Karpas-422 (cell line): ENCODE measurements around the gene RASD2. TPM values are rescaled to one million over a fixed set of nuclear protein-coding genes. Genes with fewer than 3 reads are reported as not detected.

Experiments used
- DNase-seq: peaks from one replicate; pipeline ENCODE4 v3.0.0-alpha.2; 2015
- H2AFZ ChIP-seq: fragments of 200-600 bp; sonication (generic); 2 replicates; pipeline ENCODE4 v1.6.1; 2014; ENCODE audit warnings: antibody characterized with exemption, low read length, mixed read lengths
- H3K27ac ChIP-seq: fragments of 200-600 bp; sonication (generic); 2 replicates; pipeline ENCODE4 v1.5.1; 2014; ENCODE audit warnings: mild to moderate bottlenecking, low read length, moderate library complexity
- H3K27me3 ChIP-seq: fragments of 200-600 bp; sonication (generic); 2 replicates; pipeline ENCODE4 v1.6.1; 2014; ENCODE audit warnings: low read length, mixed read lengths
- H3K36me3 ChIP-seq: fragments of 200-600 bp; sonication (generic); 2 replicates; pipeline ENCODE4 v1.6.1; 2014; ENCODE audit warnings: low read length, mixed read lengths; ENCODE audit not compliant: insufficient read depth
- H3K4me1 ChIP-seq: fragments of 200-600 bp; sonication (generic); 2 replicates; pipeline ENCODE4 v1.6.1; 2014; ENCODE audit warnings: mild to moderate bottlenecking, low read length, mixed read lengths
- H3K4me2 ChIP-seq: fragments of 200-600 bp; sonication (generic); 2 replicates; pipeline ENCODE4 v1.6.1; 2014; ENCODE audit warnings: low read length, low read depth, mild to moderate bottlenecking; ENCODE audit not compliant: poor library complexity, severe bottlenecking
- H3K4me3 ChIP-seq: fragments of 200-600 bp; sonication (generic); 2 replicates; pipeline ENCODE4 v1.5.1; 2014; ENCODE audit warnings: mild to moderate bottlenecking, antibody characterized with exemption, low read length, mixed read lengths
- H3K79me2 ChIP-seq: fragments of 200-600 bp; sonication (generic); 2 replicates; pipeline ENCODE4 v1.6.1; 2014; ENCODE audit warnings: mild to moderate bottlenecking, low read length, mixed read lengths
- H3K9ac ChIP-seq: fragments of 200-600 bp; sonication (generic); 2 replicates; pipeline ENCODE4 v1.6.0; 2014; ENCODE audit warnings: low read length
- H3K9me2 ChIP-seq: fragments of 200-600 bp; sonication (generic), shearing (Covaris generic); replicated peaks from 2 replicates; pipeline ENCODE4 v1.6.0; 2014; ENCODE audit warnings: mild to moderate bottlenecking, low read length, moderate library complexity; ENCODE audit not compliant: insufficient read depth
- H3K9me3 ChIP-seq: fragments of 300-700, 200-600 bp; sonication (generic); 2 replicates; pipeline ENCODE4 v1.6.1; 2014; ENCODE audit warnings: low read length, mixed read lengths
- H4K20me1 ChIP-seq: fragments of 200-600 bp; sonication (generic); 2 replicates; pipeline ENCODE4 v1.6.1; 2014; ENCODE audit warnings: mild to moderate bottlenecking, antibody characterized with exemption, low read length, low read depth; ENCODE audit not compliant: insufficient read depth
- total RNA-seq: library from RNA; depleted of rRNA; stranded (reverse); fragments of >200 nt; shearing (Covaris generic); gene quantifications from 2 replicates; pipeline ENCODE4 v1.2.3, GENCODE V29; 2014; ENCODE audit warnings: low replicate concordance

Gene RASD2
- total RNA-seq, 1 experiment from 2014 or later = not detected

DNA sequence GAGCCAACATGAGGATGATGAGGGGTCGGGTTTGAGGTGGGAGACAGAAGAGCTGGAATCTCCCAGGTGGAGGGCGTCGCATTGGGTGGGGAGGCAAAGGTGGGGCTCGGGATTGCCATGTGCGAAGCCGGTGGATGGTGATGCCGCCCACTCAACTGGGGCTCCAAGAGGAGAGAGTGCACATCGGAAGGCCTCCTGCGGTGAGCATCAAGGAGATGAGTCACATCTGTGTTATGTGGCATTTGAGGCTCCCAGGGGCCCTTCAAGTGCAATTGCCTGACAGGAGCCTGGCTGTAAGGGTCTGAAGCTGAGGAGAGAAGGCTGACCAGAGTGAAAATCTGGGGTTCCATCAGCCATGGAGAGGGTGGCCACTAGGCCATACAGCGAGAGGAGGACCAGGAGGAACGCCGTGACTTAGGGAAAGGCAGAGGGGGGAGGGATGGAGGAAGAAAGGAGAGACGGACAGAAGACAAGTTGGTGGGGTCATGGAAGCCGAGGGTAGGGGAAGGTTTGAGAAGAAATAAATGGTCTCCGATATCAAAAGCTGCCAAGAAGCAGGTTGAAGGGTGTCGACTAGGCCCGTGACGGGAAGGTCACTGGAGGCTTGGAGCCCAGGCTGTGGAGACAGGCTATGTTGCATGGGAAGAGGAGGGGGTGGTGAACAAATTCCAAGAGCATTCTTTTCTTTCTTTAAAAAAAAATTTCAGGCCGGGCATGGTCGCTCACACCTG lies 21.3 kb downstream of the RASD2 start:
- Histone ChIP-seq H4K20me1 (no peaks in the 10 kb centered on the region), H3K4me2 (no peak overlapping the region), H3K27me3 (no peaks in the 10 kb centered on the region), H3K4me1 (no peaks in the 10 kb centered on the region), H3K4me3 (no peak overlapping the region), H3K27ac (no peak overlapping the region), H3K9ac (no peak overlapping the region), H3K36me3 (no peaks in the 10 kb centered on the region), H2AFZ (no peak overlapping the region), H3K9me2 (no peaks in the 10 kb centered on the region), H3K9me3 (no peaks in the 10 kb centered on the region), H3K79me2 (no peaks in the 10 kb centered on the region)
- no peak for DNase-seq

DNA sequence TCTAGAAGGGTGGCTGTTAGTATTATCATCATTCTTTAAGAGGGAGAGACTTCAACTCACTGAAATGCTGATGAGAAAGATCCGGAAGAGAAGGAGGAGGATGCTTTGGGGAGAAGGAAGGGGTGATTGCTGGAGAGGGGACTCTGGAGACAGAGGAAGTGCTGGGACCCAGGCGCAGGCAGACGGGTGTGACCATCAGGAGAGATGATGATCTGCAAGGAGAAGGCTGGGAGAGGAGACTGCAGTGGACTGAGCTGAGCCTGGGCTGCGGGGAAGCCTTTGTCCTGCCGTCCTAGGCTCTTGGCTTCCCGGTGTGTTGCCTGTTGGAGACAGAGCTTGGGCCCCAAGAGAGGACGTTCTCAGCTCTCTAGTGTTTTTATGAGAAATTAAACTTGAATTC lies 22.6 kb downstream of the RASD2 start:
- Histone ChIP-seq H3K79me2 (no peaks in the 10 kb centered on the region), H3K9me2 (no peaks in the 10 kb centered on the region), H3K36me3 (no peaks in the 10 kb centered on the region), H3K4me2 (no peak overlapping the region), H3K9me3 (no peaks in the 10 kb centered on the region), H2AFZ (no peak overlapping the region), H3K4me1 (no peaks in the 10 kb centered on the region), H3K4me3 (no peak overlapping the region), H4K20me1 (no peaks in the 10 kb centered on the region), H3K27ac (no peak overlapping the region), H3K9ac (no peak overlapping the region), H3K27me3 (no peaks in the 10 kb centered on the region)
- DNase-seq = no peak

DNA sequence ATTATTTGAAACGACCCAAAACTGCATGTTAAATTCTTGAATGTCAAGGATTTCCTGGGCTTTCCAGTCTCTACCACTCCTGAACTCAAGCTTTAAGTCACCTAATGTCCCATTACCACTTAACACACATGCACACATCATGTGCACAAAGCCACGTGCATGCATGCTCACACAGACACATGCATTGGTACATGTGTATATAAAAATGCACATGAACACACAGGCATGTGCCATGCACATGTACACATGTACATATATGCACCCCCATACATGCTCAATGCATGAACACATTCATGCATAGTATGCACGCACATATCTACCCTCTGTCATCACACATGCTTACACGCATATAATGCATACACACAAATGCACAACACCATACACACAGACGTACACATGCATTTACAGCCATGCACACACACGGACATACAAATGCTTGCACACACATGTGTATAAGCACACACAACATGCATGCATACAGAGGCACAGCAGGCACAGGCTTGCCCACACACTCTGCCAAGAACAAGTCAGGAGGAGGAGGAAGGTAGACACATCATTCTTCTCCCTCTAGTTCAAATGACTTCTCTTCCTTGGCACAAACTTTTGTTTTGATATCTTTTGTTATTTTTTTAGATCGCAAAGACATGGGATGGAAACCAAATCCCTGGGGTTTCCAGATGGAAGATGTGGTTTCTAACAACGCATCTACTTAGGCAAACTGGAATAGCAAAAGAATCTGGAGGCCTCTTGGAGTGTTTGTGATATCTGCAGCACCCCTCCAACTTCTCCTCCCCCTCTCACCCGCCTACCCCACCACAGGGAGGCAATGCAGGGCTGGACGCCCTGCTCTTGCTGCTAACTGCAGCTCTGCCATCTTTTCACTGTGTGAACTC lies 24.6 kb downstream of the RASD2 start:
- no peaks in the 10 kb centered on the region for H3K36me3 ChIP-seq
- H2AFZ ChIP-seq = no peak overlapping the region
- no peak overlapping the region for H3K4me2 ChIP-seq
- no peak overlapping the region for H3K9ac ChIP-seq
- no peaks in the 10 kb centered on the region for H3K4me1 ChIP-seq
- no peak for DNase-seq
- no peaks in the 10 kb centered on the region for H3K9me2 ChIP-seq
- H4K20me1 ChIP-seq = no peaks in the 10 kb centered on the region
- H3K79me2 ChIP-seq = no peaks in the 10 kb centered on the region
- H3K4me3 ChIP-seq = no peak overlapping the region
- H3K9me3 ChIP-seq = no peaks in the 10 kb centered on the region
- H3K27me3 ChIP-seq = no peaks in the 10 kb centered on the region
- no peak overlapping the region for H3K27ac ChIP-seq

DNA sequence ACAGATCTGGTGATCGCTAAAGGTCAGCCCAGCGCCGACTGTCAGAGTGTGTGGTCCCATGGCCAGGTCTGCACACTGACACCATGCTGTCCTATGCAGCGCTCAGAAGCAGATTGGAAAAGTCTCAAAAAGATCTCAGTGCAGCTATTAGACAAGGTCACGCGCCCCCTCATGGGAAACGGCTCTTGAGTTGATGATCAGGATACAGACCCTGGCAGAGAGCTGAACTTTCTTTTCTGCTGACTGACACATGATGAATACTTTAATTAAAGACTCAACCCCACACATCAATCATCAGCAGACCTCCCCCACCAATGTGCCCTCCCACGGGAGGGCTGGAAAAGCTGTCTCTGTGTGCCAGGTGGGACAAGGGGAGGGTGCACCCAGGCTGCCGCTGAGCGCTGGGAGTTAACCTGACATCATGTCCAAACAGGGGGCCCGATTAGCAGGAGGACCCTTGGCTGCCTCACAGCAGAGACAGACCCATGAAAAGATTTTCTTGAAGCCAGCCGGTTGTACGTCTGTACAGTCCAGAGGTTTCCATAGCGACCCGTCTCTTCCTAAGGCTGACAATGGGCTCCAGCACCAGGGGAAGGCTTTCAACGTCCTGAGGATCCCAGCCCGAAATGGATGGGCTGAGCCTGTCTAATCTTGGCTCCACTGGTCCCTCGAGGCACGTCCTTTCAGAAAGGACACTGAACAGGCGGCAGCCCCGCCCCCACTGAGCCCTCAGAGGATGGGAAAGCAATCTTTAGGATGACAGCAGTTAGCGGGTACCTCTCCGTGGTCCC lies 26.9 kb downstream of the RASD2 start:
- no peak for DNase-seq
- no peaks in the 10 kb centered on the region for H3K27me3 ChIP-seq
- H4K20me1 ChIP-seq = no peaks in the 10 kb centered on the region
- no peak overlapping the region for H3K9ac ChIP-seq
- H2AFZ ChIP-seq = no peak overlapping the region
- H3K27ac ChIP-seq = no peak overlapping the region
- H3K9me3 ChIP-seq = no peaks in the 10 kb centered on the region
- H3K4me1 ChIP-seq = no peaks in the 10 kb centered on the region
- H3K36me3 ChIP-seq = no peaks in the 10 kb centered on the region
- no peaks in the 10 kb centered on the region for H3K9me2 ChIP-seq
- H3K4me2 ChIP-seq = no peak overlapping the region
- no peak overlapping the region for H3K4me3 ChIP-seq
- H3K79me2 ChIP-seq = no peaks in the 10 kb centered on the region

DNA sequence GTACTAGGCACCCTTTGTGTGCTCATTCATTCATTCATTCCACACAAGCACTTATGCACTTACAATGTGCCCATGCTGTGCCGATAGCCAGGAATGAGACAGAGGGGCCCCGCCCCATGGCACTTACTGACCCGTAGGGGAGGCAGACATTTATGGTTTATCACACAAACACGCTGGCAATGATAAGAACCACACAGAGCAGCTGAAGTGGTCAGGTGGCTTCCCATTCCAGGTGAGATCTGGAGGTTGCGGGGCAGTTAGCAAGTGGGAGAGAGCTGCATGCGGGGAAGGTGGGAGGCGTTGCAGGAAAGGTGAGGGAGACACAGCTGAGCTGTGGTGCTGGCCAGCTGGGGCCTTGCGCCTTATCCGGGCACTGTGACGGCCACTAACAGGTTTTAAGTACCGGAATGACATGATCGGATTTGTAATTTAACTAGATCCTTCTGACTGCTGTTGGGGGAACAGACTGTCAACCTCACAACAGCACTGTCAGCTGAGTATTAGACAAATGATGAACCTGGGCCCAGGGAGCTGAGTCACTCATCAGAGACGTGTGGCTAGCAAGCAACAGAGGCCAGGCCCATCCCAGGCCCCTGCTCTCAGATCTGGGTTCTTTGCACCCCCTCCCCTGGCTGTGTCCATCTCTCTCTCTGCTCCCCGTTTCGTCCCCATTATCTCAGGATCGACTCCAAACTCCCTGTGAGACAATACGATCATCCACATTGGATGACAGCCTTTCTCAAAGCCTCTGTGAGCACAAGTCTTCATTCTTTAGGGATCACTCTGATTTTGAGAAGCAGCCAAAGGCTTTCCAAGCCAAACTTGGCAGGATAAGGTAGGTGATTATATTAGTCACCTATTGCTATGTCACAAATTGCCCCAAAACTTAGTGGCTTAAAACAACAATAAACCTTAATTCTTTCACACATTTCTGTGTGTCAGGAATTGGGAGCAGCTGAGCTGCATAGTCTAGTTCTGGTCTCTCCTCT lies 28.4 kb downstream of the RASD2 start:
- H3K79me2 ChIP-seq = no peaks in the 10 kb centered on the region
- DNase-seq = no peak

DNA sequence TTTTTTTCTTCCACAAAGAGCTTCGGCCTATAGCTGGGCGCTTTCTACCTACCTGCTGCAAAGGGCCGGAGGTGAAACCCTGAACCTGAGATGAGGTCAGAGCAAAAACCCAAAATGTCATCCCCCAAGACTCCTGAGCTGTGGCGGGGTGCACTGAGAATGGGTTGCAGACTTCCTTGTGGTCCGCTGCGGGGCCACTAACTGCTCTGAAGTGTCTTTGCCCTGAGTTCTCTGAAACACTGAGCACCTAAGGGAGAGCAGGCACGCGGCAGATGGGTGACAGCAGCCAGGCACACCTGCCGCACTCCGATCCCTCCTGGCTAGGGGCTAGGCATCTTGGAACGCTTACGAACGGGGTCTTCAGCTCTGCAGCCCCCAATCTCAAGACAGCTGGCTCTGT lies 29.3 kb downstream of the RASD2 start:
- no peak overlapping the region for H3K4me2 ChIP-seq
- no peaks in the 10 kb centered on the region for H3K27me3 ChIP-seq
- no peaks in the 10 kb centered on the region for H3K79me2 ChIP-seq
- DNase-seq = no peak
- H3K36me3 ChIP-seq = no peaks in the 10 kb centered on the region
- no peaks in the 10 kb centered on the region for H3K9me3 ChIP-seq
- peaks cover 2% of the 10 kb centered on the region; the same call in 1 of the 2 replicates for H3K4me1 ChIP-seq
- no peaks in the 10 kb centered on the region for H3K9me2 ChIP-seq
- H3K9ac ChIP-seq = no peak overlapping the region
- H3K4me3 ChIP-seq = no peak overlapping the region
- no peaks in the 10 kb centered on the region for H4K20me1 ChIP-seq
- no peak overlapping the region for H2AFZ ChIP-seq
- H3K27ac ChIP-seq = no peak overlapping the region

More for the DNA sequence above, 28.4 kb downstream of the RASD2 start:
- no peaks in the 10 kb centered on the region for H3K27me3 ChIP-seq
- no peak overlapping the region for H3K4me3 ChIP-seq
- H2AFZ ChIP-seq = no peak overlapping the region
- H3K9ac ChIP-seq = no peak overlapping the region
- no peaks in the 10 kb centered on the region for H3K4me1 ChIP-seq
- no peaks in the 10 kb centered on the region for H3K9me2 ChIP-seq
- H3K36me3 ChIP-seq = no peaks in the 10 kb centered on the region
- H3K27ac ChIP-seq = no peak overlapping the region
- H3K9me3 ChIP-seq = no peaks in the 10 kb centered on the region
- no peaks in the 10 kb centered on the region for H4K20me1 ChIP-seq
- H3K4me2 ChIP-seq = no peak overlapping the region

DNA sequence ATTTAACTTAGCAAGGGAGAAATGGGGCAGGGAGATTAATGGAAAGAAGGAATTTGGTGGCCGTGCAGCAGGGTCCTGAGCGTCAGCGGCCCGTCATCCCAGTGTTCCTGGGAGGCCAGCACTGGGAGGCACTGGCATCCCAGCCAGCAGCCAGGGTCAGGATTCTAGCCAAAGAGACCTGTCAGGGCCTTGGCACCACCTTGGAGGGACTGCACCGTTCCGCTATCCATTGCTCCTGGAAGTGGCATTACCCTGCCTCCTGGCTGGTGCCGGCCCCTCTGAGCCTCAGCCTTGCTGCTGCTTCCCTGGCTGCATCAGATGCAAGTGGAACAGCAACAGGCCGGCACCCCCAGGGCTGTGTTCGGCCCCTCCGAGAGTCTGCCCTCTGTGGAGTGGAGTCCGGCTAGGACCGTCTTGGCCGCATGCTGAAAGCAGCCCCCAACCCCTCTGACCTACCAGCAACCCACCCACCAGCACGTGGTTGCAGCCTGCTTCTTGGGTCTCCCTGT lies 30.1 kb downstream of the RASD2 start:
- peaks cover 5% of the 10 kb centered on the region; the same call in 1 of the 2 replicates for H3K4me1 ChIP-seq
- DNase-seq = no peak
- no peaks in the 10 kb centered on the region for H4K20me1 ChIP-seq
- H3K36me3 ChIP-seq = no peaks in the 10 kb centered on the region
- no peak overlapping the region for H3K9ac ChIP-seq
- H2AFZ ChIP-seq = no peak overlapping the region
- H3K27me3 ChIP-seq = no peaks in the 10 kb centered on the region
- no peak overlapping the region for H3K4me3 ChIP-seq
- H3K27ac ChIP-seq = no peak overlapping the region
- no peak overlapping the region for H3K4me2 ChIP-seq
- no peaks in the 10 kb centered on the region for H3K79me2 ChIP-seq
- no peaks in the 10 kb centered on the region for H3K9me3 ChIP-seq
- no peaks in the 10 kb centered on the region for H3K9me2 ChIP-seq
